Immature natural killer cell (primary cell): ENCODE data around the gene MMD. TPM values are rescaled to one million over a fixed set of nuclear protein-coding genes. Genes with fewer than 3 reads are reported as not detected.

Experiments used
- DNase-seq, 3 donors: peaks; one replicate each; pipeline ENCODE4 v3.0.0; 2022; ENCODE audit warnings: mixed read lengths in 1 of 3
- H3K27ac Mint-ChIP-seq, 6 donors: one replicate each; pipeline ENCODE4 v1.8.0; 2020; ENCODE audit warnings: mixed read lengths in 6 of 6, mild to moderate bottlenecking in 5 of 6, inconsistent platforms in 4 of 6, moderate library complexity in 3 of 6
- H3K27me3 Mint-ChIP-seq, 3 donors: one replicate each; pipeline ENCODE4 v1.8.0; 2020 to 2021; ENCODE audit warnings: low read depth in 3 of 3, mild to moderate bottlenecking in 3 of 3, mixed read lengths in 3 of 3, moderate library complexity in 3 of 3, inconsistent platforms in 1 of 3
- H3K36me3 Mint-ChIP-seq, 3 donors: one replicate each; pipeline ENCODE4 v1.8.0; 2020; ENCODE audit warnings: mixed read lengths in 3 of 3, inconsistent platforms in 2 of 3, mild to moderate bottlenecking in 2 of 3
- H3K4me1 Mint-ChIP-seq, 2 donors: one replicate each; pipeline ENCODE4 v1.8.0; 2020; ENCODE audit warnings: inconsistent platforms in 2 of 2, mild to moderate bottlenecking in 2 of 2, mixed read lengths in 2 of 2, moderate library complexity in 1 of 2
- H3K4me3 Mint-ChIP-seq, 5 donors: one replicate each; pipeline ENCODE4 v1.8.0; 2020; ENCODE audit warnings: mild to moderate bottlenecking in 5 of 5, mixed read lengths in 5 of 5, inconsistent platforms in 3 of 5, moderate library complexity in 3 of 5
- H3K9me3 Mint-ChIP-seq, 6 donors: one replicate each; pipeline ENCODE4 v1.8.0; 2020; ENCODE audit warnings: mild to moderate bottlenecking in 6 of 6, mixed read lengths in 6 of 6, inconsistent platforms in 4 of 6, moderate library complexity in 3 of 6
- polyA plus RNA-seq, 3 donors: library from polyadenylated mRNA; unstranded; fragments of 300-500 nt; fragmentation: Illumina TruSeq; gene quantifications; one replicate each; pipeline ENCODE4 v1.2.3, GENCODE V29; 2021

Gene MMD
- polyA plus RNA-seq, 3 donors from 2014 or later = 8.1 to 18.1 (median 14.2) TPM

- Mint-ChIP-seq H3K36me3 (no peaks in the 10 kb centered on the region), H3K27me3 (peaks cover 0 to 2% (median 0%) of the 10 kb centered on the region in 3 donors), H3K4me3 (no peak overlapping the region), H3K27ac (no peak overlapping the region), H3K9me3 (no peaks in the 10 kb centered on the region), H3K4me1 (no peaks in the 10 kb centered on the region)
- no peak for DNase-seq
Measured at GRCh38 chr17:55354010-55354409, 67.6 kb downstream of the MMD start.

- no peak overlapping the region for H3K4me3 Mint-ChIP-seq
- peaks cover 0 to 6% (median 0%) of the 10 kb centered on the region in 3 donors for H3K27me3 Mint-ChIP-seq
- peaks cover 0 to 2% (median 0%) of the 10 kb centered on the region in 6 donors for H3K9me3 Mint-ChIP-seq
- H3K36me3 Mint-ChIP-seq = no peaks in the 10 kb centered on the region
- DNase-seq = no peak
- H3K4me1 Mint-ChIP-seq = peaks cover 1 to 6% of the 10 kb centered on the region in 2 donors
- H3K27ac Mint-ChIP-seq = no peak overlapping the region
Measured at GRCh38 chr17:55351226-55351625, 70.4 kb downstream of the MMD start.

GRCh38 chr17:55350825-55351205 lies 70.8 kb downstream of the MMD start:
- H3K27ac Mint-ChIP-seq = no peak overlapping the region
- no peak for DNase-seq
- no peak overlapping the region for H3K4me3 Mint-ChIP-seq
- peaks cover 0 to 6% (median 0%) of the 10 kb centered on the region in 3 donors for H3K27me3 Mint-ChIP-seq
- H3K4me1 Mint-ChIP-seq = peaks cover 1 to 6% of the 10 kb centered on the region in 2 donors
- H3K36me3 Mint-ChIP-seq = no peaks in the 10 kb centered on the region
- peaks cover 0 to 2% (median 0%) of the 10 kb centered on the region in 6 donors for H3K9me3 Mint-ChIP-seq

GRCh38 chr17:55348749-55349354 lies 72.8 kb downstream of the MMD start:
- peaks cover 1 to 6% of the 10 kb centered on the region in 2 donors for H3K4me1 Mint-ChIP-seq
- peak in 2 of 3 donors; percentile 17 to 28 for DNase-seq
- no peak overlapping the region for H3K27ac Mint-ChIP-seq
- peaks cover 0 to 2% (median 0%) of the 10 kb centered on the region in 6 donors for H3K9me3 Mint-ChIP-seq
- H3K36me3 Mint-ChIP-seq = no peaks in the 10 kb centered on the region
- H3K27me3 Mint-ChIP-seq = peaks cover 0 to 6% (median 0%) of the 10 kb centered on the region in 3 donors
- H3K4me3 Mint-ChIP-seq = peak overlapping the region in 1 of 5 donors; percentile 21

GRCh38 chr17:55347341-55347740 lies 74.3 kb downstream of the MMD start:
- peaks cover 1 to 6% (median 3%) of the 10 kb centered on the region in 3 donors for H3K27me3 Mint-ChIP-seq
- H3K27ac Mint-ChIP-seq = no peak overlapping the region
- no peak overlapping the region for H3K4me3 Mint-ChIP-seq
- DNase-seq = no peak
- H3K4me1 Mint-ChIP-seq = peaks cover 1 to 6% of the 10 kb centered on the region in 2 donors
- no peaks in the 10 kb centered on the region for H3K36me3 Mint-ChIP-seq
- peaks cover 0 to 2% (median 0%) of the 10 kb centered on the region in 6 donors for H3K9me3 Mint-ChIP-seq

GRCh38 chr17:55346658-55347057 lies 75.0 kb downstream of the MMD start:
- Mint-ChIP-seq H3K4me1 (peaks cover 1 to 6% of the 10 kb centered on the region in 2 donors), H3K27me3 (peaks cover 1 to 6% (median 3%) of the 10 kb centered on the region in 3 donors), H3K9me3 (peaks cover 0 to 2% (median 0%) of the 10 kb centered on the region in 6 donors), H3K4me3 (no peak overlapping the region), H3K36me3 (no peaks in the 10 kb centered on the region), H3K27ac (no peak overlapping the region)
- DNase-seq = no peak

- Mint-ChIP-seq H3K9me3 (peaks cover 0 to 2% (median 0%) of the 10 kb centered on the region in 6 donors), H3K4me1 (peaks cover 1 to 6% of the 10 kb centered on the region in 2 donors), H3K27me3 (peaks cover 1 to 8% (median 3%) of the 10 kb centered on the region in 3 donors), H3K4me3 (no peak overlapping the region), H3K27ac (no peak overlapping the region), H3K36me3 (no peaks in the 10 kb centered on the region)
- no peak for DNase-seq
Measured at GRCh38 chr17:55345132-55345531, 76.5 kb downstream of the MMD start.

- Mint-ChIP-seq H3K36me3 (no peaks in the 10 kb centered on the region), H3K4me1 (peaks cover 1 to 6% of the 10 kb centered on the region in 2 donors), H3K27me3 (peaks cover 1 to 11% (median 4%) of the 10 kb centered on the region in 3 donors), H3K9me3 (peaks cover 0 to 2% (median 0%) of the 10 kb centered on the region in 6 donors), H3K27ac (no peak overlapping the region), H3K4me3 (no peak overlapping the region)
- DNase-seq = no peak
Measured at GRCh38 chr17:55344514-55344997, 77.1 kb downstream of the MMD start.

GRCh38 chr17:55343900-55344513 lies 77.6 kb downstream of the MMD start:
- Mint-ChIP-seq H3K27me3 (peaks cover 1 to 11% (median 5%) of the 10 kb centered on the region in 3 donors), H3K9me3 (peaks cover 0 to 2% (median 0%) of the 10 kb centered on the region in 6 donors), H3K4me1 (peaks cover 1 to 6% of the 10 kb centered on the region in 2 donors), H3K27ac (peak overlapping the region in 1 of 6 donors; percentile 15), H3K36me3 (no peaks in the 10 kb centered on the region), H3K4me3 (no peak overlapping the region)
- DNase-seq = no peak

- no peaks in the 10 kb centered on the region for H3K36me3 Mint-ChIP-seq
- no peak for DNase-seq
- no peaks in the 10 kb centered on the region for H3K4me1 Mint-ChIP-seq
- H3K4me3 Mint-ChIP-seq = no peak overlapping the region
- H3K27ac Mint-ChIP-seq = no peak overlapping the region
- peaks cover 1 to 12% (median 5%) of the 10 kb centered on the region in 3 donors for H3K27me3 Mint-ChIP-seq
- H3K9me3 Mint-ChIP-seq = peaks cover 0 to 2% (median 0%) of the 10 kb centered on the region in 6 donors
Measured at GRCh38 chr17:55342800-55343585, 78.6 kb downstream of the MMD start.

Other genes with a start within 250 kb of the MMD start
- gene HLF, start 156.9 kb downstream of the MMD start, polyA plus RNA-seq = not detected
- not detected for gene SMIM36, start 89.6 kb upstream of the MMD start, polyA plus RNA-seq